Measurements from ENCODE around the gene CACNA1H. TPM values are rescaled to one million over a fixed set of nuclear protein-coding genes. Genes with fewer than 3 reads are reported as not detected.

The CACNA1H gene
- total and polyA plus RNA-seq, 2 donors (not counting 3 experiments of a cell fraction or from before 2014, with no cell fraction given), result 0.03 TPM; not detected in 1

- TF ChIP-seq EZH2 (IDR thresholded peaks at IDR 0.05; ENCODE audit: borderline replicate concordance, low read depth, low read length, severe bottlenecking) (no peak), MAX (IDR thresholded peaks at IDR 0.05; ENCODE audit: insufficient read depth, insufficient read length) (no peak), CTCF (IDR thresholded peaks at IDR 0.05; ENCODE audit: extremely low read depth in 1 of 2, insufficient read depth in 1 of 2, low read depth in 1 of 2, low read length in 2 of 2) (no peak), POLR2A (IDR thresholded peaks at IDR 0.05; ENCODE audit: low read depth, low read length) (no peak), FOS (IDR thresholded peaks at IDR 0.05; ENCODE audit: borderline replicate concordance, insufficient read depth, low read length) (no peak), GATA2 (IDR thresholded peaks at IDR 0.05; ENCODE audit: insufficient read depth, insufficient read length, low read depth, low read length) (no peak), MYC (IDR thresholded peaks at IDR 0.05; ENCODE audit: low read depth, low read length) (no peak), JUN (IDR thresholded peaks at IDR 0.05; ENCODE audit: borderline replicate concordance, insufficient read depth, insufficient read length, low read depth) (no peak), POLR2AphosphoS5 (IDR thresholded peaks at IDR 0.05; ENCODE audit: insufficient read depth, low read depth, low read length) (no peak)
- DNase-seq (ENCODE audit: low read depth, low spot score) (no peak), FAIRE-seq (no peak)
- CTCF ChIA-PET, result no interaction called here
- H3K9me1 ChIP-seq (replicated peaks; ENCODE audit: control insufficient read depth, extremely low read depth, insufficient read depth, low read length), result no peaks in the 10 kb centered on the region
- H3K9me3 ChIP-seq (replicated peaks; ENCODE audit: control insufficient read depth, insufficient read depth, low read length), result no peaks in the 10 kb centered on the region
- no peaks in the 10 kb centered on the region for H3K36me3 ChIP-seq (ENCODE audit: control insufficient read depth in 2 of 2, extremely low read depth in 1 of 2, insufficient read depth in 2 of 2, low read length in 2 of 2)
- dilution Hi-C loops (cut with MboI; ENCODE audit: extremely low pct_ligation_motif_present, low sequenced_read_pairs) (no loop called here), intact Hi-C loops (cut with micrococcal nuclease) (loop anchor here (5.0 kb wide), 1 partner anchor 694 kb away; the partner anchor contains the start of gene HS3ST6)
- H3K9ac ChIP-seq (replicated peaks; ENCODE audit: extremely low read depth, insufficient read depth, low read length), result no peak overlapping the region
- H3K4me1 ChIP-seq (ENCODE audit: control insufficient read depth, extremely low read depth, insufficient read depth, low read length), result no peaks in the 10 kb centered on the region
- H3K4me2 ChIP-seq (ENCODE audit: insufficient read depth, low read length), result no peak overlapping the region
- no peaks in the 10 kb centered on the region for H4K20me1 ChIP-seq (replicated peaks; ENCODE audit: control insufficient read depth, extremely low read depth, insufficient read depth, low read length)
- no peaks in the 10 kb centered on the region for H3K27me3 ChIP-seq (ENCODE audit: control insufficient read depth in 2 of 2, insufficient read depth in 2 of 2, low read length in 2 of 2)
- no peaks in the 10 kb centered on the region for H3K79me2 ChIP-seq (ENCODE audit: control insufficient read depth, insufficient read depth, low read length)
- H3K4me3 ChIP-seq (replicated peaks in 1 of 3; ENCODE audit: insufficient read depth in 1 of 3, low read depth in 1 of 3, low read length in 3 of 3), result no peak overlapping the region
- no TSS peak for BruUV-seq (replicated peaks)
- no peak overlapping the region for H3K27ac ChIP-seq (ENCODE audit: insufficient read depth, low read depth, low read length)
- POLR2A ChIA-PET, result no interaction called here
- H2AFZ ChIP-seq (ENCODE audit: low read depth, low read length), result no peak overlapping the region
These were observed 70.7 kb downstream of the CACNA1H start for GRCh38 chr16:1223355-1224214.

All from endothelial cell of umbilical vein (primary cell).